Ramos (cell line): Measurements from ENCODE around the gene RPL36AL.
"Not testable (repeated sequence)": the region's sequence is repeated elsewhere in the genome, so short reads cannot be mapped to it uniquely, and the experiment has no call there.

ENCODE experiments used
- in situ Hi-C: fragments of 300-500 bp; cut with MboI; formaldehyde crosslinking; loops from one replicate; pipeline ENCODE4 v1.14.3; 2022; ENCODE audit warnings: low sequenced_read_pairs; ENCODE audit not compliant: unreplicated experiment

Gene RPL36AL

GRCh38 chr14:49621114-49621881, 872 bp upstream of the RPL36AL start:
- in situ Hi-C loops, result no loop called here

GRCh38 chr14:49619730-49620129, 696 bp downstream of the RPL36AL start:
- in situ Hi-C loops, result no loop called here

GRCh38 chr14:49619273-49619672, 1.2 kb downstream of the RPL36AL start:
- in situ Hi-C loops, result not testable (repeated sequence)

GRCh38 chr14:49617852-49618519, 2.4 kb downstream of the RPL36AL start:
- in situ Hi-C loops, result no loop called here

GRCh38 chr14:49615776-49616175, 4.7 kb downstream of the RPL36AL start:
- in situ Hi-C loops, result no loop called here

GRCh38 chr14:49614196-49614595, 6.2 kb downstream of the RPL36AL start:
- in situ Hi-C loops, result no loop called here

- in situ Hi-C loops, result no loop called here
Observed at GRCh38 chr14:49612671-49613070, 7.8 kb downstream of the RPL36AL start.

- in situ Hi-C loops, result no loop called here
Observed at GRCh38 chr14:49612251-49612650, 8.2 kb downstream of the RPL36AL start.

GRCh38 chr14:49607583-49607982, 12.8 kb downstream of the RPL36AL start:
- in situ Hi-C loops, result no loop called here

GRCh38 chr14:49598485-49599300, 21.7 kb downstream of the RPL36AL start, which contains the start of gene LRR1:
TSS of gene LRR1 (plus strand) at chr14:49598940. CDS start at chr14:49599021, 81 bp downstream.
- in situ Hi-C loops, result no loop called here

GRCh38 chr14:49598189-49598484, 22.3 kb downstream of the RPL36AL start:
- in situ Hi-C loops, result no loop called here

- in situ Hi-C loops, result no loop called here
Observed at GRCh38 chr14:49594347-49595091, 25.9 kb downstream of the RPL36AL start.

GRCh38 chr14:49593016-49593415, 27.4 kb downstream of the RPL36AL start:
- in situ Hi-C loops, result no loop called here

- in situ Hi-C loops, result no loop called here
Observed at GRCh38 chr14:49589387-49589786, 31.0 kb downstream of the RPL36AL start.

- in situ Hi-C loops, result no loop called here
Observed at GRCh38 chr14:49586673-49587460, 33.6 kb downstream of the RPL36AL start.

GRCh38 chr14:49585803-49586672, 34.4 kb downstream of the RPL36AL start, which contains the start of gene RPS29:
TSS of gene RPS29 (minus strand) at chr14:49586380. CDS start at chr14:49586346, 34 bp downstream.
- in situ Hi-C loops, result no loop called here

GRCh38 chr14:49584981-49585640, 35.3 kb downstream of the RPL36AL start:
- in situ Hi-C loops, result not testable (repeated sequence)

GRCh38 chr14:49584058-49584457, 36.4 kb downstream of the RPL36AL start:
- in situ Hi-C loops, result no loop called here
